GM19193 (cell line): ENCODE measurements around the gene ZNF827.

Source experiments
- POLR2A ChIP-seq: IDR thresholded peaks from 4 replicates; pipeline ENCODE4 v1.6.1; 2011; ENCODE audit not compliant: insufficient read depth, insufficient read length; ENCODE audit errors: extremely low read depth

The ZNF827 gene

DNA sequence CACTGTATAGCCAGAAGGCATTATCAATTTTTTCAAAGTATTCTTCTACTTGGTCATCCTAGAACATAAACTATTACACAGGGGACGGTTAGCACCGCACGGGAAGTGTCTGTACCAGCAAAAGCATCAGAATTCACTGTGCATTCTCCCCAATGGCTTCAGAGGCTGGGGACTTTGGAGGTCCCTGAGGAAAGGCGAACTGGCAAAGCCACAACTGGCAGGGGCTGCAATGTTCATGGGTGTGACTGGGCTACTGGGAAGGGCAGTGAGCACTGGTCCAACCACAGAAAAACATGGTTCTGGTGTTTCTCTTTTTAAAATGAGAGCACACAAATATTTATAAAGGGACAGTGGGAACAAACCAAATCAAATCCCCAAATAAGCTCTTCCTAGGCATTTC is 175.2 kb downstream of the ZNF827 start:
- TF ChIP-seq POLR2A, result no peak

DNA sequence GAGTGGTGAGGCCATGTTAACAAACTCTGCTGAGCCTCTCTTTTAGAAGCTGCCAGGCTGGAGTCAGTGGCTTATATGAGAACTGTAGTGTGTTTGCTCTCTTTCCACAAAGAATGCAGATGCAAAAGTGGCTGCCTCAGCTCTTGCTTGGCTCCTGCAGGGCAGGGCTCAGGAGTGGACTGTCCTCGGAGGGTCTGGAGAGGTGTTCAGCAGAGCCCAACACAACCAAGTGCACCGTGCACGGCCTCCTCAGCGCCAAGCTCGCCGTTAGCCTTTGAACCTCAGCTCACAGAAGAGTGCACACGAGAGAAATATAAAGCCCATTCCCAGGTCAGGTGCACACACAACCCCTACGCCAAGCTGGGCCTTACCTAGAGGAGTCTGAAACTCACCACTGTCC is 175.9 kb downstream of the ZNF827 start:
- TF ChIP-seq POLR2A, result no peak

- TF ChIP-seq POLR2A, result no peak
These were observed 177.4 kb downstream of the ZNF827 start for GRCh38 chr4:145760961-145761929.

DNA sequence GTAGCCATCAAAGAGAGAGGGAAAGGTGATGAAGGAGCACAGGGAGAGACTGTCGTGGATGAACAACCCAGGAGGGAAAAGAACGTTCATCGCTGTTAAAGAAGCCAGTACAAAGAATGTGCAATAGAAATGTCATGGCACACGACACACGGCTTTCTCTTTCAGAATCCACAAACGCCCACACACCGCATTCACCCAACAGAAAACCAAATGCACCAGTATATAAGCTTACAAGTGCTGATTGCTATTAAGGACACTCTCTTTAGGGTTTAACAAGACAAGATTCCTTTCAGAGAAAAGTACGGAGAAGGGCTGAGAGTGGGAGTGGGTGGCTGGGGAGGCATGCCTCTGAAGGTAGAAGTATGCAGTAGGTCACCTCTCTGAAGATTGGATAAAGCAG is 178.4 kb downstream of the ZNF827 start:
- TF ChIP-seq POLR2A, result no peak

DNA sequence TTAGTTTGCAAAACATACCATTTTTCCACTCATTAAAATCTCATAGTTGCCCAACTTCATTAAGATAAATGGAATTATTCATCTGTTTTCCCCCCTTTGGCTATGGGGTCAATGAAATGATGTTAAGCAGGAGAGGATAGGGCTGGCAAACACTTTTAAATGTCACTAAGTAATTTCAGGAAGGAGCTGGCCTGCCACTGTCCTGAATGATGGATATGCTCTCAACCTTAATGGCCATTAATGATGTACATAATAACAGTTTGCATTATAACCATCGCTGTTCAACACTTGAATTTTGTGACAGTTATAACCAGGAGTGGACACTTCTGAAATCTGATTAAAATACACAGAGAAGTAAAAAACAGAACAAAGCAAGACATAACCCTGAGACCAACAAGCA is 181.4 kb downstream of the ZNF827 start:
- no peak for TF ChIP-seq POLR2A

DNA sequence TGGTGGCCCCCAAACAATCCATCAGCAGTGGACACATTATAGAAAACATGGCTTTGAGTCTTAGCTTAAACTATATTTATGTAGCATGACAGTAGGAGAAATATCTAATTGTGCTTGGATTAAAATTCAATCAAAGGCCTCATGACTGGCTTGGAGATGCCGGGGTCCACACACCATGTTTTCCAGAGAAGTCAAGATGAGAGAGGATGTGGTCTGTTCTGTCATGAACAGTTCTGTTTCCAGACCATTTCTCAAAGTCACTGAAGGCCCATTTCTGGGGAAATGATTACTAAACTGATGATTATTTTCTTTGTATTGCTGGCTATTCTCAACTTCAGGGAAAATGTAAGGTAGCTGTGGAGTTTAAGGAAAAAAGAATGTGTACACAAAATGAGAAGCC is 182.4 kb downstream of the ZNF827 start:
- TF ChIP-seq POLR2A, result no peak

- no peak for TF ChIP-seq POLR2A
These were observed 182.8 kb downstream of the ZNF827 start for GRCh38 chr4:145755802-145756201.

- TF ChIP-seq POLR2A, result no peak
These were observed 195.0 kb downstream of the ZNF827 start for GRCh38 chr4:145743641-145744040.

DNA sequence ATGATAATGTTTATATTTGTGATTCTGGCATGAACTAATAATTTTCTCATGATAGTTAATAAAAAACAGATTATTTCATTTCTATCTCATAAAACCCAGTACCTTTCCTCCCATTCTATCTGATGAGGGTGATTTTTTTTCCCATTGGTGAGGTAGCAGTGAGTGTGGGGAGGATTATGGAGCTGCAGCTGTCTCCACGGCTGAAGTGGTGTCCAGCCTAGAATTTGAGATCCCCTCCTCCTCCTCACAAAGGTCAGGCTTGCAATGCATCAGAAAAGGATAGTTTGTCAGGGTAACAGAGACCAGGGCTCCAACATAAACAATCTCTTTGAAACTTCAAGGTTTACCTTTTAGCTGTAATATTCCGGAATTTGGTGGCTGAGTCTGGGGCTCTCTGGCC is 197.8 kb downstream of the ZNF827 start:
- no peak for TF ChIP-seq POLR2A

DNA sequence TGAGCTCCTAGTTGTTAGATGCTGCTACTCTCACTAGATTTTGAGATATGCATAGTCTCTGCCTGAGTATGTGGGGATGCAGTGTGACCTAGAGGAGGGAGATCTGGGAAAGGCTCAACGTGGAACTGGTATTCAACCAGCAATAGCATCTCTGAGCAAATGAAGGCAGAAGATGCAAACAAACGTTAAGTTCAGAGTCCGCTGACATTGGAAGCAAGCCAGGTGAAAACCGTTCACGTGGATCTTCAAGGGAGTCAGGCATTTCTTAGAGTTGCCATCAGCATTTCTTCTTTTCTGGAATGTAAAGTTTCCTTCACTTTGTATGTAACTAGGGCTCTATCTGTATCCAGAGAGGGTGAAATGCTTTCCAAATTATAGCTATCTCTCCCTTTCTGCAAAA is 198.8 kb downstream of the ZNF827 start:
- no peak for TF ChIP-seq POLR2A

GRCh38 chr4:145736241-145736831 is 202.3 kb downstream of the ZNF827 start:
- no peak for TF ChIP-seq POLR2A

DNA sequence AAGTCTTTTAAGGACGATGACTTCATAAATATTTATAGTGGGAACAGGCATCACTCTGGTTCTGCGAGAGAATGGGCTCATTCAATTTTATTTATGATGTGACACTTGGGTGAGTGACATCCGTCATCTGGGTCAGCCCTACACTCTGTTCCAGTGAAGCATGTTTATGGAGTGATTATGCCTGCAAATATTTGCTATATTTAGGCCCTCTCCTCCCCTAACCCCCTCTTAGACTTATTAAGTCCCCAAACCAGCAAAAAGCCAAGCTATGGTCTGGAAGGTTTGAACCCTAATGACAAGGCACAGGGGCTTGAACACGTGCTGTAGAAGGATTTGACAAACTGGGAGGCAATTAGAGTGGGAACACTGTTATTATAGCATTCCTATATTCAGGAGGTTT is 202.8 kb downstream of the ZNF827 start:
- no peak for TF ChIP-seq POLR2A

- no peak for TF ChIP-seq POLR2A
These were observed 203.3 kb downstream of the ZNF827 start for GRCh38 chr4:145735347-145735675.

DNA sequence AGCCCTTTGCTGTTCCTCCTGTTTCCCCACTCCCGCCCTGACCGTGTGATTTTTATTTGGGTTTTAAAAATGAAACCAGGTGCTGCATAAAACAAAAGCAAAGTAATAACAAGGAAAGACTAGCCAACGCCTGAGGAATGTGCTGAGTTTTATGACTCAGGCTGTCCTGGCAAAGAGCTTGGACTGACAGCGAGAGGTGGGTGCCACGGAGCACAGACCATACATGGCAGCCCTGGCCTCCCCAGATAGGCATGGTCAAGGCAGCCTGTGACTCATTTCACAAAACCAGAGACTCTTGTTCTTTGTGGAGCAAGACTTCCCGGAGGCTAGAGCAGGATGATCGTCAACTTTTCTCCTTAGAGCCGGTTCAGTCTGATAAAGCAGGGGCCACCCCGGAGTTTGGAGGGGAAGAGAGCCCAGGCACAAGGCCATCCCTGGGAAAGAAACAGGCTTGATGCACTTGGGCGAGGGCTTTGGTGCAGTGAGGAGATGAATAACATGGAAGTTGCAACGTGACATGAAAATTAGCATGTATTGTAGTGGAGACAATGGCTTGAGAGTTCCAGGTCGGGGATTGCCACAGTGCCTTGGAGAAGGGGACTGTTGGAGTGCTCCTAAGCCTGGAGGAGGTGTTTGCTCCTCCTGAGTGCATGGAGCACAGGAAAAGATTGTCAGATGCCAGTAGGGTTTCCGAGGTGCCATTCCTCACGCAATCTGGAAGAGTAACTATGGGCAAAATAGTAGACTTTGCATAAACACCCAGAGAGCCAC is 203.9 kb downstream of the ZNF827 start:
- no peak for TF ChIP-seq POLR2A

- no peak for TF ChIP-seq POLR2A
These were observed 204.6 kb downstream of the ZNF827 start for GRCh38 chr4:145734031-145734430.
